HL-60 (cell line): Measurements from ENCODE around the gene ALKBH1.
A peak's percentile ranks its signal among the peaks of the same experiment; 100 is the strongest.

Source experiments
- DNase-seq, 2 experiments: peaks; one replicate each; pipeline ENCODE4 v3.0.0-alpha.2; 2010 to 2020; ENCODE audit warnings: low read depth in 1 of 2, low spot score in 1 of 2
- H3K27ac ChIP-seq: fragments of 250-450 bp; sonication (Bioruptor Pico); replicated peaks from 2 replicates; pipeline ENCODE4 v1.5.1; 2020; ENCODE audit warnings: mild to moderate bottlenecking, moderate library complexity
- H3K27me3 ChIP-seq: fragments of 250-450 bp; sonication (Bioruptor Pico); 2 replicates; pipeline ENCODE4 v1.5.1; 2021; ENCODE audit warnings: mild to moderate bottlenecking, moderate library complexity; ENCODE audit not compliant: insufficient read depth, poor library complexity, severe bottlenecking
- H3K4me3 ChIP-seq: replicated peaks from 2 replicates; pipeline ENCODE4 v1.5.1; 2011; ENCODE audit warnings: mild to moderate bottlenecking, control low read depth, low read length; ENCODE audit not compliant: insufficient read depth
- CTCF ChIP-seq: IDR thresholded peaks from one replicate; pipeline ENCODE4 v1.5.1; 2011; ENCODE audit warnings: low read length, control low read depth, inconsistent platforms; ENCODE audit not compliant: insufficient read depth
- GABPA ChIP-seq: IDR thresholded peaks from 2 replicates; pipeline ENCODE4 v1.6.1; 2012; ENCODE audit warnings: low read depth
- POLR2AphosphoS5 ChIP-seq: IDR thresholded peaks from 2 replicates; pipeline ENCODE4 v1.6.1; 2012; ENCODE audit warnings: low read depth
- REST ChIP-seq: IDR thresholded peaks from 2 replicates; pipeline ENCODE4 v1.6.1; 2012; ENCODE audit warnings: low read depth; ENCODE audit not compliant: insufficient replicate concordance
- SPI1 ChIP-seq: IDR thresholded peaks from 2 replicates; pipeline ENCODE4 v1.6.1; 2012; ENCODE audit warnings: low read depth, mild to moderate bottlenecking, borderline replicate concordance

Gene ALKBH1

GRCh38 chr14:77714926-77715325 lies 7.1 kb upstream of the ALKBH1 start:
- DNase-seq: no peak
- TF ChIP-seq CTCF (no peak), POLR2AphosphoS5 (no peak), GABPA (no peak), REST (no peak), SPI1 (no peak)
- H3K4me3 ChIP-seq: no peak overlapping the region
- H3K27me3 ChIP-seq: no peaks in the 10 kb centered on the region
- no peak overlapping the region for H3K27ac ChIP-seq

GRCh38 chr14:77710364-77710763 lies 2.5 kb upstream of the ALKBH1 start:
- no peak overlapping the region for H3K4me3 ChIP-seq
- no peak for DNase-seq
- no peak overlapping the region for H3K27ac ChIP-seq
- H3K27me3 ChIP-seq: no peaks in the 10 kb centered on the region
- TF ChIP-seq POLR2AphosphoS5 (no peak), GABPA (no peak), REST (no peak), CTCF (no peak), SPI1 (no peak)

- Histone ChIP-seq H3K4me3 (peak overlapping the region; percentile 67), H3K27ac (no peak overlapping the region), H3K27me3 (no peaks in the 10 kb centered on the region)
- no peak for DNase-seq
- no peak for TF ChIP-seq POLR2AphosphoS5
- no peak for TF ChIP-seq GABPA
- TF ChIP-seq CTCF: no peak
- TF ChIP-seq SPI1: no peak
- no peak for TF ChIP-seq REST
These were observed 1.6 kb upstream of the ALKBH1 start for GRCh38 chr14:77709412-77709811.
